ENCODE results near the gene CD69.
"Not testable (repeated sequence)": the region's sequence is repeated elsewhere in the genome, so short reads cannot be mapped to it uniquely, and the experiment has no call there.

DNA sequence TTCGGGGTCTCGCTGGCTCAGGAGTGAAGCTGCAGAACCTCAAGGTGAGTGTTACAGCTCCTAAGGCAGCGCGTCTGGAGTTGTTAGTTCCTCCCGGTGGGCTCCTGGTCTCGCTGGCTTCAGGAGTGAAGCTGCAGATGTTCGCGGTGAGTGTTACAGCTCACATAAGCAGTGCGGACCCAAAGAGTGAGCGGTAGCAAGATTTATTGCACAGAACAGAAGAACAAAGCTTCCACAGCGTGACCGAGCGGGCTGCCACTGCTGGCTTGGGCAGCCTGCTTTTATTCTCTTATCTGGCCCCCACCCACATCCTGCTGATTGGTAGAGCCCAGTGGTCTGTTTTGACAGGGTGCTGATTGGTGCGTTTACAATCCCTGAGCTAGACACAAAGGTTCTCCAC is 21.8 kb downstream of the CD69 start:
- not testable (repeated sequence) for TF ChIP-seq CTCF (IDR thresholded peaks at IDR 0.05; ENCODE audit: low read depth, low read length); EZH2phosphoT487 (IDR thresholded peaks at IDR 0.05; ENCODE audit: low read depth)

Data from OCI-LY3 (cell line).